UCSD-AML1 (cell line): ENCODE results near the gene TICRR.

Source experiments
- DNase-seq: peaks from one replicate; lab custom pipeline; 2025; ENCODE audit not compliant: unreplicated experiment; lab: John Stamatoyannopoulos, UW

Gene TICRR

DNA sequence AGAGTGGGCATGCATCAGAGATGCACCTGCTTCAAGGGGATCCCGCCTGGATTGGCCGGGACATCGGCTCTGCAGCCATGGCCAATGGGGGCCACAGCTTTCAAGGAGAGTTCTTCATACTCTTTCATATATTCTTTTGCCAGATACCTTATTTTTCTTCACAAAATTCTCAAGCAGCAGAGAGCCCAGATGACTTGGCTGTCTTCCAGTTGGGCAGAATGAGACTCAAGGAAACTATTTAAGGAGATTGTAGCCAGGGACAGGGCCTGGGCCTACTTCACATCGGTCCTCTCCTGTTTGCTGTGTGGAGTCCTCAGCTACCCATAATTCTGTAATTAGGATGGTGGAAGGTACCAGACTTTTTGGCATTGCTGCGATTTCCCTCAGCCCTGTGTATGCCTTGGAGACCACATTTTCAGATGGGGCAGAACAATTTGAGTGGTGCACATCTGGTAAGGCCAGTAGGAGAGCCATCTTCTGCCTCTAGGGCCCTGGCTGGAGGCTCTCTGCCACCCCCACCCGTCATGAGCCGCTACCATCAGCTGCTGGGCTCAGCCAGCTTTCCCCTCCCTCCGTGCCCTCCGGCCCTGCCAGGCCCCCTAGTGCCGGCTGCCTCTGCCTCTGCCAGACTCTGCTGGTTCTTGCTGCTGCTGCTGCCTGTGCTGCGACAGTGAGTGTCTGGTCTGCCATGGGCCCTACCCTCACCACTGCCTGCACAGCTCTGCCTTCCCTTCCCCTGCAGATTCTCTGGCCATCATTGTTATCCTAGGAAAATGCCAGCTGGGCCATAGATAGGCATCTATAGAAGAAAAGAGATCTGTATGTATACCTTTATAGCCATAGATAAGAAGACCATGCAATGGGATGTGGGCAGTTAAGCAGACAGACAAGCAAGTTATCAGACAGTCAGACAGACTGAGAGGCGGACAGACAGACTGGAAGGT, 97.2 kb downstream of the TICRR start:
- no peak for DNase-seq

DNA sequence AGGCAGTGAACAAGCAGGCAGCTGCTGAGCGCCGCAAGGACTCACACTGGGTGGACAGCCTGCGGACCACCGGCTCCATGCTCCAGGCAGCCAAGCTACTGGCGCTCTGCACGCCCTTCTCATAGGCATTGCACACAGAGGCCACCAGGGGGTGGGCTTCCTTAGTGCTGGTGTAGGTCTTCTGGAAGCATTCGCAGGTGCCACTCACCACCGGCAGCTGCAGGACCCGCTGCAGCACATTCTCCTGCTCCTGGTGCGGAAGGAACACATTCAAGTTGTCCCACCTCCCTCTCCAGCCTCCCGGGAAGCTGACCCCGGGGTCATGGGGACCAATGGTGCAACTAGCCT, 97.9 kb downstream of the TICRR start:
- peak; percentile 43 for DNase-seq

DNA sequence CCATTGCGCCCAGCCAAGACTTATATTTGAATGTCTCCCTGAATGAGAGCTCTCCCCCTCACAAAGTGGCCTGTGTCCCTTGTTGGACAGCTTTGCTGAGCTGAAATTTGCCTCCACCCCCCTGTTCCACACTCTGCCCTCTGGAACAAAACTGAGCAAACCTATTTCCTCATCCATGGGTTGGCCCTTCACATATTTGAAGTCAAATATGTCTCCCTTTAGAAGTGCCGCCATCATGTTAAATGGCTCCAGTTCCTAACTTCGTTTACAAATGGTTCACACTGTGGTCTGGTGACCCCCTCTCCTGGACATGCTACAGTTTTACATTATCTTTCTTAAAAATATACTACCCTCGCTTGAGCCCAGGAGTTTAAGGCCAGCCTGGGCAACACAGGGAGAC, 99.3 kb downstream of the TICRR start:
- DNase-seq: no peak

DNA sequence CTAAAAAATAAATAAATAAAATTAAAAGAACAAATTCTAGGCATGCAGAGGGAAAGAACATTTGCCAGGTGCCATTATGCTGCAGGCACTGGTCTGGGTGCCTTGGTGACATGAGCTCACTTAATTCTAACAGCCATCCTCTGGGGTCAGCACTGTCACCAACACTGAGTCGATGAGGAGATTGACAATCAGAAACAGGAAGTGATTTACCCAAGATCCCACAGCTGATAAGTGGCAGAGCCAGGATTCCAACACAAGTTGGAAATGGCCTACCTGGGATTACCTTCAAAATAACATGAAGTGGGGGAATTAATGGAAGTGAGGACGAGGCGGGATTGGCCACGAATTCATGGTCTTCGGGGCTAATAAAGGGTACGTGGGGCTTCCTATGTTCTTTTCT, 100.3 kb downstream of the TICRR start:
- no peak for DNase-seq

DNA sequence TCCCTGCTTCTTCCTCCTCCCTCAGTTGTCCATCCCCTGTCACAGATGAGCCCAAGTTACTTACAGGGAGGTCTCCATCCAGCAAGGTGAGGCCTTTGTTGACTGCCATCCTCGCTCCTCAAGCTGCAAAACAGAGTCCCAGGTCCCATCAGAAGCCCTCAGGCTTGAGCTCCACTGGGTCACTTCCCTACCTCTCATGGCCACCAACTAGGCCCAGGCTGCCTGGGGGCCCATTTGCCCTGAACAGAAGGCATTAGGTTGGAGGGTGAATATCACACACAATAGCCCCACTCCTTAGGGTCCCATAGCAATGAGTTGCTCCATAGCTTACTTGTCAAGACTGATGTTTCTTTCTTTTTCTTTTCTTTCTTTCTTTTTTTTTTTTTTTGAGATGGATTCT, 102.1 kb downstream of the TICRR start:
- DNase-seq: no peak
